CD8-positive, alpha-beta memory T cell (primary cell): Measurements from ENCODE around the gene PSMB7. TPM values are rescaled to one million over a fixed set of nuclear protein-coding genes. Genes with fewer than 3 reads are reported as not detected.
A peak's percentile ranks its signal among the peaks of the same experiment; 100 is the strongest.

ENCODE experiments used
- CTCF ChIA-PET: fragments of 350-600 bp; sonication (Branson Sonifier 250); formaldehyde crosslinking; loops from one replicate; lab custom pipeline; 2021; ENCODE audit warnings: antibody characterized with exemption; lab: Charles Lee
- POLR2A ChIA-PET: fragments of 350-600 bp; sonication (Branson Sonifier 250); formaldehyde crosslinking; loops from one replicate; lab custom pipeline; 2021; ENCODE audit warnings: antibody characterized with exemption; lab: Charles Lee
- DNase-seq, 5 donors: peaks; one replicate each; pipeline versions ENCODE4 v3.0.0 to v3.0.0-alpha.2; 2020 to 2022; ENCODE audit warnings: mixed read lengths in 1 of 5
- H3K27ac ChIP-seq: one replicate; pipeline ENCODE4 v1.7.0; 2013; ENCODE audit warnings: low read depth, mild to moderate bottlenecking, low read length, moderate library complexity
- H3K27me3 ChIP-seq: 2 replicates; pipeline ENCODE4 v1.7.0; 2013; ENCODE audit warnings: low read length, mild to moderate bottlenecking; ENCODE audit not compliant: insufficient read depth, poor library complexity, severe bottlenecking
- H3K36me3 ChIP-seq: 2 replicates; pipeline ENCODE4 v1.7.0; 2013; ENCODE audit warnings: mild to moderate bottlenecking, low read length, moderate library complexity; ENCODE audit not compliant: insufficient read depth
- H3K4me1 ChIP-seq: 2 replicates; pipeline ENCODE4 v1.7.0; 2013; ENCODE audit warnings: mild to moderate bottlenecking, low read length, moderate library complexity; ENCODE audit not compliant: insufficient read depth
- H3K4me3 ChIP-seq: 2 replicates; pipeline ENCODE4 v1.7.0; 2013; ENCODE audit warnings: mild to moderate bottlenecking, low read length
- H3K9me3 ChIP-seq: 2 replicates; pipeline ENCODE4 v1.7.0; 2013; ENCODE audit warnings: mild to moderate bottlenecking, low read length
- H3K27ac Mint-ChIP-seq, 8 donors: one replicate each; pipeline ENCODE4 v1.8.0; 2020 to 2021; ENCODE audit warnings: mixed read lengths in 8 of 8, mild to moderate bottlenecking in 6 of 8, inconsistent platforms in 3 of 8, moderate library complexity in 3 of 8
- H3K27me3 Mint-ChIP-seq, 2 donors: one replicate each; pipeline ENCODE4 v1.8.0; 2020 to 2021; ENCODE audit warnings: mixed read lengths in 2 of 2, mild to moderate bottlenecking in 1 of 2, moderate library complexity in 1 of 2
- H3K36me3 Mint-ChIP-seq, 3 donors: one replicate each; pipeline ENCODE4 v1.8.0; 2020 to 2021; ENCODE audit warnings: mixed read lengths in 3 of 3, inconsistent platforms in 1 of 3, mild to moderate bottlenecking in 1 of 3
- H3K4me1 Mint-ChIP-seq, 3 donors: one replicate each; pipeline ENCODE4 v1.8.0; 2020 to 2021; ENCODE audit warnings: mixed read lengths in 3 of 3, inconsistent platforms in 1 of 3, mild to moderate bottlenecking in 1 of 3
- H3K4me3 Mint-ChIP-seq, 7 donors: one replicate each; pipeline ENCODE4 v1.8.0; 2020 to 2021; ENCODE audit warnings: mixed read lengths in 7 of 7, mild to moderate bottlenecking in 6 of 7, moderate library complexity in 4 of 7, inconsistent platforms in 2 of 7
- H3K9me3 Mint-ChIP-seq, 5 donors: one replicate each; pipeline ENCODE4 v1.8.0; 2020 to 2022; ENCODE audit warnings: mixed read lengths in 5 of 5, mild to moderate bottlenecking in 3 of 5, moderate library complexity in 2 of 5, inconsistent platforms in 1 of 5
- polyA plus RNA-seq: library from polyadenylated mRNA; unstranded; fragments of 300-500 nt; fragmentation: Illumina TruSeq; gene quantifications from one replicate; pipeline ENCODE4 v1.2.3, GENCODE V29; 2021
- total RNA-seq, 2 experiments: library from RNA; stranded (reverse); gene quantifications; one replicate each; pipeline ENCODE4 v1.2.3, GENCODE V29; 2021

The PSMB7 gene
- total and polyA plus RNA-seq, 3 experiments from 2014 or later, result 161 to 215 (median 215) TPM

DNA sequence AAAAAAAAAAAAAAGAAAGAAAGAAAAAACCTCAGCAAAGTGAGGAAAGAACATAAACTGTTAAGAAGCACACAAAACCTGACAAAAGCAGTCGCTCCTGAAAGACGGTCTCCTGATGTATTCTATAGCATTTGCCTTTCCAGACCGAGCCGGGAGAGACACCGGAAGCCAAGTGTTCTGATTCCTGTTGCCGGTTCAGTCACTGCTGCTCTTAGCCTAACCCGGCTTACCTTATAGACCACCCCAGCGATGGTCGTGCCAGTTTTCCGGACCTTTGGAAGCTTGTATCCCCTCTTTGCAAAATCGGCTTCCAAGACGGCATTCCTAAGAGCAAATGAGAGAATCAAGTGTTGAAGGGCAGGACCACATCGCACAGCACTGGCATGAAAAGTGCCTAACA is 630 bp downstream of the PSMB7 start:
- peaks cover 32% of the 10 kb centered on the region for H3K36me3 ChIP-seq
- H3K9me3 ChIP-seq, result no peaks in the 10 kb centered on the region
- no peaks in the 10 kb centered on the region for H3K27me3 ChIP-seq
- peaks cover 17% of the 10 kb centered on the region for H3K4me1 ChIP-seq
- H3K27ac Mint-ChIP-seq, result peak overlapping the region; percentile 82 to 98 (median 97)
- peak overlapping the region; percentile 78 for H3K27ac ChIP-seq
- peaks cover 36 to 46% (median 43%) of the 10 kb centered on the region in 3 donors for H3K4me1 Mint-ChIP-seq
- H3K4me3 Mint-ChIP-seq, result peak overlapping the region; percentile 95 to 99 (median 98)
- no peaks in the 10 kb centered on the region for H3K27me3 Mint-ChIP-seq
- ChIA-PET CTCF (interaction anchor here (1.2 kb wide), 1 partner anchor 18 kb away, joined by 3 read pairs; no protein-coding TSS in a partner anchor), POLR2A (interaction anchor here (0.8 to 0.9 kb wide), 2 partner anchors 10 to 207 kb away, joined by 3 read pairs; no protein-coding TSS in a partner anchor)
- peaks cover 0 to 4% (median 2%) of the 10 kb centered on the region in 5 donors for H3K9me3 Mint-ChIP-seq
- peak overlapping the region; percentile 83 for H3K4me3 ChIP-seq
- peaks cover 6 to 48% (median 24%) of the 10 kb centered on the region in 3 donors for H3K36me3 Mint-ChIP-seq
- DNase-seq, result no peak

DNA sequence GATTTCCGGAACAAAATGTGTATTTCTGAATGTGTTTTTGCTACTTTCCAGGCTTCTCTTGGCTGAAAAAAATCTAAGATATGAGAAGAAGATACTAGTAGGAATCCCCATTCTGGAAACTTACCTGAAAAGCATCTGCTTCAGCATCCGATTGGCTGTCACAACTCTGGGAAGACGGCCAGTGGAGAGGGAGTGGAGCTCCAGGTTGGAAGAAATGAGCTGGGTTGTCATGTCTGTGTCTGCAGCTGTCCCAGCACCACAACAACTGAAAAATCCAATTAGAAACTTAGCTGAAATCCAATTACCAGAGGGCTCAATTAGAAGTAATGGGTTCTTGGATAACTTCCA is 3.0 kb downstream of the PSMB7 start:
- Histone ChIP-seq H3K4me1 (peaks cover 17% of the 10 kb centered on the region), H3K4me3 (no peak overlapping the region), H3K9me3 (no peaks in the 10 kb centered on the region), H3K27me3 (no peaks in the 10 kb centered on the region), H3K27ac (no peak overlapping the region), H3K36me3 (peaks cover 36% of the 10 kb centered on the region)
- DNase-seq, result no peak
- ChIA-PET POLR2A (no interaction called here), CTCF (no interaction called here)
- H3K36me3 Mint-ChIP-seq, result peaks cover 6 to 70% (median 32%) of the 10 kb centered on the region in 3 donors
- peaks cover 45 to 63% (median 59%) of the 10 kb centered on the region in 3 donors for H3K4me1 Mint-ChIP-seq
- no peak overlapping the region for H3K27ac Mint-ChIP-seq
- H3K27me3 Mint-ChIP-seq, result no peaks in the 10 kb centered on the region
- peaks cover 0 to 4% (median 2%) of the 10 kb centered on the region in 5 donors for H3K9me3 Mint-ChIP-seq
- peak overlapping the region in 1 of 7 donors; percentile 74 for H3K4me3 Mint-ChIP-seq

DNA sequence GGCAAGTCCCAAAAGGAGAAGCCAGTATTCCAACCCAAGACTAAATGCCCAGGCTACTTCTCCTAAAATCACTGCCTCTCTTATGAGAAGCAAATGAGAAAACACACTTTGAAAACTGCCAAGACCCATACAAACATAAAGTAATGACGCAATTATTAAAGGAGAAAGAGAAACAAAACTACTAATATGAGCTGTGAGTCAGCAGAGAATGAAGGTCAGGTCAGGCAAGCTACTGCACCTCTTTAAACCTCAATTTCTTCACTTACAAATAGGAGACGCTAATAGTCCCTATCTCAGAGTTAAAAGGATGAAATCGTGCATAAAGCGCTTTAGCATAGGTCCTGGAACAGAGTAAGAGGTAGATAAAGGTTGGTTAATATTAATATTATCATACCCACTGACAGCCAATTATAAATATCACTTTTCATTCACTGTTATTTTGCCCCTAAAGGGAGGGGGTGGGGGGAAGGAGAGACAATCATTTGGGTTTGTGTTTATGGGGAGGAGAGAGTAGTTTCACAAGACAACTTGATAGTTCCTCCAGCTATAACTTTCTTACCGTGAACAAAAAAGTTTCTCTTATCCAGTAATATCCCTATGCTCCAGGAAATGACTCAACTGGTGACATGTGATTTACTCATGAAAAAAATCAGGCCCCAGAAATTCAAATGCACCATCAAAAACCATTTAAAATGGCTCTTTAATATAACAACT is 3.6 kb downstream of the PSMB7 start:
- Histone ChIP-seq H3K9me3 (no peaks in the 10 kb centered on the region), H3K27me3 (no peaks in the 10 kb centered on the region), H3K4me1 (peaks cover 17% of the 10 kb centered on the region), H3K36me3 (peaks cover 36% of the 10 kb centered on the region), H3K27ac (no peak overlapping the region), H3K4me3 (no peak overlapping the region)
- ChIA-PET CTCF (no interaction called here), POLR2A (interaction anchor here (0.6 kb wide), 1 partner anchor 13 kb away, joined by 8 read pairs; no protein-coding TSS in a partner anchor)
- peak overlapping the region in 1 of 8 donors; percentile 75 for H3K27ac Mint-ChIP-seq
- H3K4me3 Mint-ChIP-seq, result no peak overlapping the region
- peaks cover 46 to 68% (median 63%) of the 10 kb centered on the region in 3 donors for H3K4me1 Mint-ChIP-seq
- H3K36me3 Mint-ChIP-seq, result peaks cover 6 to 76% (median 32%) of the 10 kb centered on the region in 3 donors
- no peaks in the 10 kb centered on the region for H3K27me3 Mint-ChIP-seq
- peaks cover 0 to 4% (median 2%) of the 10 kb centered on the region in 5 donors for H3K9me3 Mint-ChIP-seq
- DNase-seq, result no peak

DNA sequence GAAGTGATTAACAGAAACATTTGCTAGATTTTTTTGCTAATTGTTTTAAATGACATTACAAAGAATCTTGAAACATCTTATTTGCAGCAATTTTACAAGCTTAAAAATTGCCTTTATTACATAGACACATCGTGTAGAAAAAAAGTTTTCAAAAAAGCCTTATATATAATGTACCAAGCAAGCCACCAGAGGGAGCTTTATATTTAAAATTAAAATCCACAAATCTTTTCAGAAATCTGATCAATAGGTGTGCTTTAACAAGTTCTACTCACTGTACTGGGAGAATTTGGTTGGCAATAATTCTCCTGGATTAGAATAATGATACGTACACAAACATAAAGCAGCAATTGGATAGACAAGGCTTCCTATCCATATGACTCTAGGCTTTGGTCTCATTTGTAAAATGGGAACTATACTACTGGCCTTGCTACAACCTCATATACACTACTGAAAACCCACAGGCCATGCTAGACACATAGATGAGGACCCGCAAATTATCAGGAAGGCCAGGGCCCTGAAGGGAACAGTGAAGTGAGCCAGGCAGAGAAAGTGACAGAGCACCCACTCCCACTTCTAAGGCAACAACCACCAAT is 4.8 kb downstream of the PSMB7 start:
- peak overlapping the region in 2 of 7 donors; percentile 5 to 26 for H3K4me3 Mint-ChIP-seq
- peak overlapping the region in 1 of 8 donors; percentile 21 for H3K27ac Mint-ChIP-seq
- CTCF ChIA-PET, result no interaction called here

GRCh38 chr9:124409410-124409809 is 5.8 kb downstream of the PSMB7 start:
- CTCF ChIA-PET, result interaction anchor here (1.3 kb wide), 1 partner anchor 10 kb away, joined by 4 read pairs; no protein-coding TSS in a partner anchor
- Histone ChIP-seq H3K27me3 (no peaks in the 10 kb centered on the region), H3K4me3 (no peak overlapping the region), H3K36me3 (peaks cover 42% of the 10 kb centered on the region), H3K27ac (no peak overlapping the region), H3K9me3 (no peaks in the 10 kb centered on the region), H3K4me1 (peaks cover 6% of the 10 kb centered on the region)
- Mint-ChIP-seq H3K27me3 (no peaks in the 10 kb centered on the region), H3K27ac (peak overlapping the region in 1 of 8 donors; percentile 29), H3K36me3 (peaks cover 10 to 87% (median 42%) of the 10 kb centered on the region in 3 donors), H3K4me3 (no peak overlapping the region), H3K9me3 (no peaks in the 10 kb centered on the region), H3K4me1 (peaks cover 39 to 62% (median 61%) of the 10 kb centered on the region in 3 donors)
- DNase-seq, result no peak
- POLR2A ChIA-PET, result no interaction called here

More for the DNA sequence above, 4.8 kb downstream of the PSMB7 start:
- Mint-ChIP-seq H3K36me3 (peaks cover 6 to 88% (median 38%) of the 10 kb centered on the region in 3 donors), H3K9me3 (peaks cover 0 to 1% (median under 1%) of the 10 kb centered on the region in 5 donors), H3K27me3 (no peaks in the 10 kb centered on the region), H3K4me1 (peaks cover 48 to 68% (median 67%) of the 10 kb centered on the region in 3 donors)
- Histone ChIP-seq H3K27me3 (no peaks in the 10 kb centered on the region), H3K9me3 (no peaks in the 10 kb centered on the region), H3K36me3 (peaks cover 37% of the 10 kb centered on the region), H3K4me1 (peaks cover 12% of the 10 kb centered on the region), H3K4me3 (no peak overlapping the region), H3K27ac (no peak overlapping the region)
- POLR2A ChIA-PET, result interaction anchor here (0.6 to 0.7 kb wide), 2 partner anchors 162 to 382 kb away, joined by 3 to 4 read pairs; no protein-coding TSS in a partner anchor
- no peak for DNase-seq

DNA sequence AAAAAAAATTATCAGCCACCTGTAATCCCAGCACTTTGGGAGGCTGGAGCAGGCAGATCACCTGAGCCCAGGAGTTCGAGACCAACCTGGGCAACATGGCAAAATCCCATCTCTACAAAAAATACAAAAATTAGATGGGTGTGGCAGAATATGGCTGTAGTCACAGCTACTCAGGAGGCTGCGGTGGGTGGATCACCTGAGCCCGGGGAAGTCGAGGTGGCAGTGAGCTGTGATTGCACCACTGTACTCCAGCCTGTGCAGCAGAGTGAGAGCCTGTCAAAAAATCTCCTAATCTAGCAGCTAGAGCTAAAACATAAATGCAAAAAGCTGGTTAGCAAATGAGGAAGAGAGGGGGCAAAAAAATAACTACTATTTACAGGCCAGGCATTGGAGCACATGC is 12.0 kb downstream of the PSMB7 start:
- Histone ChIP-seq H3K27ac (no peak overlapping the region), H3K36me3 (peaks cover 41% of the 10 kb centered on the region), H3K4me3 (no peak overlapping the region), H3K27me3 (no peaks in the 10 kb centered on the region), H3K4me1 (peaks cover 3% of the 10 kb centered on the region), H3K9me3 (no peaks in the 10 kb centered on the region)
- no peaks in the 10 kb centered on the region for H3K27me3 Mint-ChIP-seq
- POLR2A ChIA-PET, result no interaction called here
- CTCF ChIA-PET, result no interaction called here
- H3K9me3 Mint-ChIP-seq, result no peaks in the 10 kb centered on the region
- no peak for DNase-seq
- H3K27ac Mint-ChIP-seq, result no peak overlapping the region
- no peak overlapping the region for H3K4me3 Mint-ChIP-seq
- peaks cover 41 to 70% (median 44%) of the 10 kb centered on the region in 3 donors for H3K4me1 Mint-ChIP-seq
- peaks cover 10 to 91% (median 31%) of the 10 kb centered on the region in 3 donors for H3K36me3 Mint-ChIP-seq

- no peak for DNase-seq
- Histone ChIP-seq H3K9me3 (no peaks in the 10 kb centered on the region), H3K27me3 (no peaks in the 10 kb centered on the region), H3K4me1 (peaks cover 3% of the 10 kb centered on the region), H3K36me3 (peaks cover 39% of the 10 kb centered on the region), H3K27ac (no peak overlapping the region), H3K4me3 (no peak overlapping the region)
- peak overlapping the region in 1 of 8 donors; percentile 17 for H3K27ac Mint-ChIP-seq
- no peak overlapping the region for H3K4me3 Mint-ChIP-seq
- ChIA-PET CTCF (interaction anchor here (0.6 kb wide), 1 partner anchor 375 kb away, joined by 3 read pairs; no protein-coding TSS in a partner anchor), POLR2A (no interaction called here)
- H3K36me3 Mint-ChIP-seq, result peaks cover 10 to 86% (median 18%) of the 10 kb centered on the region in 3 donors
- H3K27me3 Mint-ChIP-seq, result no peaks in the 10 kb centered on the region
- H3K9me3 Mint-ChIP-seq, result no peaks in the 10 kb centered on the region
- H3K4me1 Mint-ChIP-seq, result peaks cover 35 to 59% (median 38%) of the 10 kb centered on the region in 3 donors
Observed at GRCh38 chr9:124399968-124400940, 15.0 kb downstream of the PSMB7 start.
